HAP-1 (cell line): ENCODE data around the gene RIMBP2.

Experiments
- DNase-seq, 2 experiments: peaks; one replicate each; pipeline ENCODE4 v3.0.0-alpha.2; 2016 to 2020; ENCODE audit warnings: low spot score in 2 of 2
- H3K27me3 ChIP-seq: fragments of 250-450 bp; sonication (Bioruptor Pico); 2 replicates; pipeline ENCODE4 v1.5.1; 2020; ENCODE audit warnings: low read depth, mild to moderate bottlenecking, moderate library complexity
- H3K36me3 ChIP-seq: fragments of 250-450 bp; sonication (Bioruptor Pico); replicated peaks from 2 replicates; pipeline ENCODE4 v1.5.1; 2020; ENCODE audit warnings: mild to moderate bottlenecking
- H3K4me1 ChIP-seq: fragments of 250-450 bp; sonication (Bioruptor Pico); 2 replicates; pipeline ENCODE4 v1.5.1; 2020; ENCODE audit warnings: mild to moderate bottlenecking
- H3K4me3 ChIP-seq: fragments of 250-450 bp; sonication (Bioruptor Pico); 2 replicates; pipeline ENCODE4 v1.5.1; 2020; ENCODE audit warnings: mild to moderate bottlenecking, moderate library complexity
- H3K9me3 ChIP-seq: fragments of 250-450 bp; sonication (Bioruptor Pico); 2 replicates; pipeline ENCODE4 v1.5.1; 2020; ENCODE audit warnings: mild to moderate bottlenecking, moderate library complexity
- in situ Hi-C: fragments of 300-500 bp; cut with MboI; formaldehyde crosslinking; loops from 3 replicates; pipeline ENCODE4 v1.14.3; 2020; ENCODE audit warnings: low sequenced_read_pairs, inconsistent platforms, mixed read lengths

Gene RIMBP2

DNA sequence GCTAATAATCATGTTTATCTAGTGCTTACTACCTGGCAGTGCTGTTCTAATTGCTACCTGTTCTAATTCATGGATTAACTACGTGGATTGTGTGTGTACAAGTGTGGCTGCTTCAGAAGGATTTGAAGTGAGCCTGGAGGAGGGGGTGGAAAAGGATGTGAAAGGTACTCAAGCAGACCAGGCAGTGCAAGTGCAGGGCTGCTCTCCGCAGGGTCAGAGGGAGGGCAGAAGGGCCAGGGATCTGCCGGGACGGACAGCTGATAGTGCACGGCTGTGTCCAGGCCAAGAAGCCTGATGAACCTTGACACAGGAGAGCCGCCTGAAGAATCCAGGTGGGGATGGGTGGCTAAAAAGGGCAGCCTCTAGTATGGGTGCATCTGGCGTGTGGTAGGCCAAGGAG, 349.9 kb downstream of the RIMBP2 start:
- Histone ChIP-seq H3K4me1 (peaks cover 3% of the 10 kb centered on the region), H3K27me3 (no peaks in the 10 kb centered on the region; the same call in 1 of the 2 replicates), H3K4me3 (no peak overlapping the region), H3K9me3 (no peaks in the 10 kb centered on the region), H3K36me3 (no peaks in the 10 kb centered on the region)
- no peak for DNase-seq
- in situ Hi-C loops, result no loop called here

- Histone ChIP-seq H3K27me3 (peaks cover 3% of the 10 kb centered on the region), H3K9me3 (no peaks in the 10 kb centered on the region), H3K4me1 (no peaks in the 10 kb centered on the region), H3K36me3 (no peaks in the 10 kb centered on the region), H3K4me3 (no peak overlapping the region)
- in situ Hi-C loops, result no loop called here
- DNase-seq, result no peak
Observed at GRCh38 chr12:130364578-130364977, 351.5 kb downstream of the RIMBP2 start.

DNA sequence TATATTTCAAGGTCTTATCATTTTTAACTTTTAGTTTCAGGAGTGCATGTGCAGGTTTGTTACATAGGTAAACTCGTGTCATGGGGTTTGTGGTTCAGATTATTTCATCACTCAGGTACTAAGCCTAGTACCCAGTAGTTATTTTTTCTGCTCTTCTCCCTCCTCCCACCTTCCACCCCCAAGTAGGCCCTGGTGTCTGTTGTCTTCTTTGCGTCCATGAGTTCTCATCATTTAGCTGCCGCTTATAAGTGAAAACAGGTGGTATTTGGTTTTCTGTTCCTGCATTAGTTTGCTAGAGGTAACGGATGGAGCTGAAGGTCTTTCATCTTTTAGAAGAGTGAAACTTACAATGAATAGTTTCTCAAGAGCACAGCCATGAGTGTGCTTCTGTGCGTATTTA, 354.0 kb downstream of the RIMBP2 start:
- Histone ChIP-seq H3K4me3 (no peak overlapping the region), H3K36me3 (no peaks in the 10 kb centered on the region), H3K27me3 (peaks cover 8% of the 10 kb centered on the region), H3K9me3 (no peaks in the 10 kb centered on the region), H3K4me1 (no peaks in the 10 kb centered on the region)
- no peak for DNase-seq
- in situ Hi-C loops, result no loop called here

- in situ Hi-C loops, result no loop called here
- no peak for DNase-seq
- H3K4me1 ChIP-seq, result no peaks in the 10 kb centered on the region
- no peaks in the 10 kb centered on the region for H3K36me3 ChIP-seq
- H3K4me3 ChIP-seq, result no peak overlapping the region
- H3K9me3 ChIP-seq, result no peaks in the 10 kb centered on the region
- H3K27me3 ChIP-seq, result peaks cover 10% of the 10 kb centered on the region
Observed at GRCh38 chr12:130357729-130358330, 358.3 kb downstream of the RIMBP2 start.

- Histone ChIP-seq H3K4me3 (no peak overlapping the region), H3K36me3 (no peaks in the 10 kb centered on the region), H3K4me1 (no peaks in the 10 kb centered on the region), H3K27me3 (peaks cover 10% of the 10 kb centered on the region), H3K9me3 (no peaks in the 10 kb centered on the region)
- in situ Hi-C loops, result no loop called here
- no peak for DNase-seq
Observed at GRCh38 chr12:130357241-130357640, 358.9 kb downstream of the RIMBP2 start.

GRCh38 chr12:130356222-130356621, 359.9 kb downstream of the RIMBP2 start:
- Histone ChIP-seq H3K4me1 (no peaks in the 10 kb centered on the region), H3K4me3 (no peak overlapping the region), H3K9me3 (no peaks in the 10 kb centered on the region), H3K36me3 (no peaks in the 10 kb centered on the region), H3K27me3 (peaks cover 10% of the 10 kb centered on the region)
- DNase-seq, result no peak
- in situ Hi-C loops, result no loop called here

- no peaks in the 10 kb centered on the region for H3K9me3 ChIP-seq
- DNase-seq, result no peak
- in situ Hi-C loops, result no loop called here
- H3K4me1 ChIP-seq, result no peaks in the 10 kb centered on the region
- no peaks in the 10 kb centered on the region for H3K36me3 ChIP-seq
- peaks cover 8% of the 10 kb centered on the region for H3K27me3 ChIP-seq
- no peak overlapping the region for H3K4me3 ChIP-seq
Observed at GRCh38 chr12:130354407-130354806, 361.7 kb downstream of the RIMBP2 start.

GRCh38 chr12:130353081-130353480, 363.0 kb downstream of the RIMBP2 start:
- H3K27me3 ChIP-seq, result peaks cover 8% of the 10 kb centered on the region
- H3K4me3 ChIP-seq, result no peak overlapping the region
- no peak for DNase-seq
- no peaks in the 10 kb centered on the region for H3K4me1 ChIP-seq
- no peaks in the 10 kb centered on the region for H3K36me3 ChIP-seq
- in situ Hi-C loops, result no loop called here
- no peaks in the 10 kb centered on the region for H3K9me3 ChIP-seq

- in situ Hi-C loops, result no loop called here
- Histone ChIP-seq H3K4me3 (no peak overlapping the region), H3K27me3 (no peaks in the 10 kb centered on the region; the same call in 1 of the 2 replicates)
Observed at GRCh38 chr12:130351326-130351725, 364.8 kb downstream of the RIMBP2 start.

GRCh38 chr12:130350715-130351114, 365.4 kb downstream of the RIMBP2 start:
- in situ Hi-C loops, result no loop called here
- H3K36me3 ChIP-seq, result no peaks in the 10 kb centered on the region
- H3K4me1 ChIP-seq, result no peaks in the 10 kb centered on the region
- H3K4me3 ChIP-seq, result no peak overlapping the region
- DNase-seq, result no peak
- no peaks in the 10 kb centered on the region for H3K9me3 ChIP-seq
- no peaks in the 10 kb centered on the region; the same call in 1 of the 2 replicates for H3K27me3 ChIP-seq

More at GRCh38 chr12:130351326-130351725, 364.8 kb downstream of the RIMBP2 start:
- Histone ChIP-seq H3K4me1 (no peaks in the 10 kb centered on the region), H3K36me3 (no peaks in the 10 kb centered on the region), H3K9me3 (no peaks in the 10 kb centered on the region)
- DNase-seq, result no peak

GRCh38 chr12:130347588-130347987, 368.5 kb downstream of the RIMBP2 start:
- in situ Hi-C loops, result no loop called here
- H3K4me1 ChIP-seq, result no peaks in the 10 kb centered on the region
- DNase-seq, result no peak
- H3K9me3 ChIP-seq, result no peaks in the 10 kb centered on the region
- no peaks in the 10 kb centered on the region for H3K27me3 ChIP-seq
- no peaks in the 10 kb centered on the region for H3K36me3 ChIP-seq
- no peak overlapping the region for H3K4me3 ChIP-seq
